ENCODE measurements around the gene P3H1.
"Not testable (repeated sequence)": the region's sequence is repeated elsewhere in the genome, so short reads cannot be mapped to it uniquely, and the experiment has no call there.

- TF ChIP-seq POLR2A (IDR thresholded peaks at IDR 0.05; ENCODE audit: low read length); GATA1 (IDR thresholded peaks at IDR 0.05; ENCODE audit: low read depth, low read length): not testable (repeated sequence)
Measured at GRCh38 chr1:42751511-42752070, 15.2 kb downstream of the P3H1 start.

Measured in erythroblast (primary cell).